H1 (cell line): ENCODE results near the gene COX7A2. TPM values are rescaled to one million over a fixed set of nuclear protein-coding genes. Genes with fewer than 3 reads are reported as not detected.

ENCODE experiments used
- CTCF ChIA-PET: fragments of 300-600 bp; sonication (Branson Sonifier 250); formaldehyde crosslinking; loops from one replicate; lab custom pipeline; 2021; ENCODE audit not compliant: partially characterized antibody; lab: Charles Lee
- POLR2A ChIA-PET: fragments of 300-600 bp; sonication (Branson Sonifier 250); formaldehyde crosslinking; loops from one replicate; lab custom pipeline; 2021; ENCODE audit warnings: inconsistent platforms; ENCODE audit not compliant: partially characterized antibody; lab: Charles Lee
- DNase-seq, 2 experiments: peaks; one replicate each; pipeline versions ENCODE4 v3.0.0 to v3.0.0-alpha.2; 2010 to 2022; ENCODE audit warnings: low spot score in 2 of 2, low read depth in 1 of 2, mixed read lengths in 1 of 2
- FAIRE-seq: peaks from 2 replicates; lab custom pipeline; 2011; peaks lifted over from hg19 to GRCh38; lab: Jason Lieb, UNC
- H2AFZ ChIP-seq: 2 replicates; pipeline ENCODE4 v1.8.1; 2012; ENCODE audit warnings: low read length, inconsistent platforms
- H2AK5ac ChIP-seq: 2 replicates; pipeline ENCODE4 v1.6.1; 2013; ENCODE audit warnings: low read depth, low read length
- H2BK120ac ChIP-seq: replicated peaks from 2 replicates; pipeline ENCODE3; 2013; ENCODE audit warnings: low read depth, low read length, inconsistent platforms
- H2BK12ac ChIP-seq: 2 replicates; pipeline ENCODE4 v1.6.1; 2013; ENCODE audit warnings: low read depth, low read length
- H2BK15ac ChIP-seq: 2 replicates; pipeline ENCODE4 v1.6.1; 2013; ENCODE audit warnings: low read length
- H2BK20ac ChIP-seq: 2 replicates; pipeline ENCODE4 v1.6.1; 2013; ENCODE audit warnings: low read length
- H2BK5ac ChIP-seq: 2 replicates; pipeline ENCODE4 v1.6.1; 2013; ENCODE audit warnings: low read depth, low read length
- H3K14ac ChIP-seq: 2 replicates; pipeline ENCODE4 v1.6.1; 2013; ENCODE audit warnings: inconsistent platforms; ENCODE audit not compliant: insufficient read length
- H3K18ac ChIP-seq: 2 replicates; pipeline ENCODE4 v1.6.1; 2013; ENCODE audit warnings: low read length; ENCODE audit errors: extremely low read depth
- H3K23ac ChIP-seq: 2 replicates; pipeline ENCODE4 v1.6.1; 2013; ENCODE audit warnings: inconsistent platforms; ENCODE audit not compliant: insufficient read length
- H3K23me2 ChIP-seq: 2 replicates; pipeline ENCODE4 v1.6.1; 2013; ENCODE audit warnings: low read depth, low read length
- H3K27ac ChIP-seq: 2 replicates; pipeline ENCODE4 v1.6.1; 2011; ENCODE audit warnings: low read depth, low read length, inconsistent platforms
- H3K27me3 ChIP-seq, 4 experiments: replicated peaks in 1 of 4; 1 replicate in 1 of 4; 2 replicates in 3 of 4; pipeline versions ENCODE4 v1.6.1 to v1.8.1; 2011 to 2013; ENCODE audit warnings: low read length in 3 of 4, mild to moderate bottlenecking in 3 of 4, inconsistent platforms in 2 of 4, mixed read lengths in 2 of 4, moderate library complexity in 1 of 4; ENCODE audit not compliant: control insufficient read depth in 3 of 4, insufficient read depth in 3 of 4; ENCODE audit errors: extremely low read depth in 1 of 4
- H3K36me3 ChIP-seq, 4 experiments: 2 replicates each; pipeline versions ENCODE4 v1.6.1 to v1.8.1; 2011 to 2013; ENCODE audit warnings: mild to moderate bottlenecking in 4 of 4, low read length in 3 of 4, moderate library complexity in 2 of 4, control low read depth in 1 of 4, inconsistent platforms in 1 of 4; ENCODE audit not compliant: insufficient read depth in 4 of 4, control insufficient read depth in 2 of 4
- H3K4ac ChIP-seq: replicated peaks from 2 replicates; pipeline ENCODE3; 2013; ENCODE audit warnings: low read length, low read depth, mixed read lengths, inconsistent platforms; ENCODE audit not compliant: insufficient read length
- H3K4me1 ChIP-seq, 4 experiments: replicated peaks in 1 of 4; 1 replicate in 1 of 4; 2 replicates in 3 of 4; pipeline versions ENCODE4 v1.6.1 to v1.8.1; 2011 to 2013; ENCODE audit warnings: low read length in 3 of 4, inconsistent platforms in 2 of 4, mixed read lengths in 1 of 4; ENCODE audit not compliant: insufficient read depth in 4 of 4, control insufficient read depth in 3 of 4
- H3K4me2 ChIP-seq, 2 experiments: 2 replicates each; pipeline versions ENCODE4 v1.6.1 to v1.8.1; 2011 to 2013; ENCODE audit warnings: low read depth in 2 of 2, low read length in 2 of 2, control low read depth in 1 of 2, inconsistent platforms in 1 of 2, mild to moderate bottlenecking in 1 of 2; ENCODE audit not compliant: insufficient read depth in 1 of 2
- H3K4me3 ChIP-seq, 4 experiments: fragments of 200-600, 300-600 bp in 1 of 4; sonication (generic), shearing (Covaris generic), sonication (Bioruptor Twin) in 1 of 4; 2 replicates each; pipeline versions ENCODE4 v1.5.1 to v1.8.1; 2011 to 2016; ENCODE audit warnings: low read length in 4 of 4, low read depth in 3 of 4, control low read depth in 2 of 4, inconsistent platforms in 2 of 4, mild to moderate bottlenecking in 2 of 4, mixed read lengths in 1 of 4, moderate library complexity in 1 of 4; ENCODE audit not compliant: insufficient read depth in 2 of 4; ENCODE audit errors: extremely low read depth in 1 of 4
- H3K56ac ChIP-seq: replicated peaks from 2 replicates; pipeline ENCODE3; 2013; ENCODE audit warnings: low read depth, mild to moderate bottlenecking, mixed read lengths, low read length, inconsistent platforms; ENCODE audit not compliant: insufficient read length
- H3K79me1 ChIP-seq: 2 replicates; pipeline ENCODE4 v1.6.1; 2013; ENCODE audit warnings: low read depth, low read length, control low read depth
- H3K79me2 ChIP-seq, 2 experiments: 2 replicates each; pipeline versions ENCODE4 v1.6.1 to v1.8.1; 2012 to 2013; ENCODE audit warnings: low read length in 2 of 2, mild to moderate bottlenecking in 2 of 2, inconsistent platforms in 1 of 2; ENCODE audit not compliant: insufficient read depth in 2 of 2, control insufficient read depth in 1 of 2
- H3K9ac ChIP-seq, 4 experiments: replicated peaks in 1 of 4; 1 replicate in 1 of 4; 2 replicates in 3 of 4; pipeline versions ENCODE4 v1.6.1 to v1.8.1; 2011 to 2013; ENCODE audit warnings: low read depth in 3 of 4, low read length in 3 of 4, control low read depth in 2 of 4, mild to moderate bottlenecking in 2 of 4, moderate library complexity in 2 of 4, inconsistent platforms in 1 of 4; ENCODE audit errors: extremely low read depth in 1 of 4
- H3K9me3 ChIP-seq, 2 experiments: 2 replicates each; pipeline versions ENCODE4 v1.6.1 to v1.8.1; 2012 to 2013; ENCODE audit warnings: mild to moderate bottlenecking in 2 of 2, moderate library complexity in 2 of 2, control low read depth in 1 of 2, inconsistent platforms in 1 of 2, low read depth in 1 of 2, low read length in 1 of 2, mixed read lengths in 1 of 2; ENCODE audit not compliant: insufficient read depth in 2 of 2
- H4K20me1 ChIP-seq, 2 experiments: replicated peaks in 1 of 2; 2 replicates each; pipeline versions ENCODE3 to v1.8.1; 2011 to 2013; ENCODE audit warnings: inconsistent platforms in 2 of 2, low read length in 2 of 2, mild to moderate bottlenecking in 1 of 2; ENCODE audit not compliant: insufficient read depth in 2 of 2, control insufficient read depth in 1 of 2
- H4K5ac ChIP-seq: 2 replicates; pipeline ENCODE4 v1.6.1; 2013; ENCODE audit warnings: low read length, low read depth, mixed read lengths, inconsistent platforms; ENCODE audit not compliant: insufficient read length
- H4K8ac ChIP-seq: 2 replicates; pipeline ENCODE4 v1.8.0; 2013; ENCODE audit warnings: mild to moderate bottlenecking, moderate library complexity, low read length, inconsistent platforms; ENCODE audit not compliant: insufficient read depth; ENCODE audit errors: extremely low read depth
- H4K91ac ChIP-seq: replicated peaks from 2 replicates; pipeline ENCODE3; 2013; ENCODE audit warnings: low read length, mixed read lengths, inconsistent platforms; ENCODE audit not compliant: insufficient read length
- ATF3 ChIP-seq: IDR thresholded peaks from 2 replicates; pipeline ENCODE4 v1.6.1; 2011; ENCODE audit warnings: low read depth, mild to moderate bottlenecking, low read length; ENCODE audit not compliant: insufficient read depth
- BRCA1 ChIP-seq: IDR thresholded peaks from 2 replicates; pipeline ENCODE4 v1.6.1; 2012; ENCODE audit warnings: low read depth, low read length, improper control_type of control experiment
- CTCF ChIP-seq, 3 experiments: IDR thresholded peaks; 1 replicate in 2 of 3; 2 replicates in 1 of 3; pipeline versions ENCODE4 v1.5.1 to v1.6.1; 2011; ENCODE audit warnings: low read length in 3 of 3, mild to moderate bottlenecking in 3 of 3, inconsistent platforms in 2 of 3, low read depth in 1 of 3, moderate library complexity in 1 of 3; ENCODE audit not compliant: insufficient read depth in 1 of 3; ENCODE audit errors: control extremely low read depth in 1 of 3
- GTF2F1 ChIP-seq: IDR thresholded peaks from 2 replicates; pipeline ENCODE4 v1.6.1; 2012; ENCODE audit warnings: low read depth, low read length, improper control_type of control experiment, borderline replicate concordance
- JUND ChIP-seq: IDR thresholded peaks from 2 replicates; pipeline ENCODE4 v1.6.1; 2011; ENCODE audit warnings: mild to moderate bottlenecking, improper control_type of control experiment, low read length
- KDM1A ChIP-seq: fragments of 200-600, 300-600 bp; sonication (generic); IDR thresholded peaks from 2 replicates; pipeline ENCODE4 v1.7.1; 2016; ENCODE audit warnings: mild to moderate bottlenecking, low read length, borderline replicate concordance
- POLR2A ChIP-seq, 2 experiments: IDR thresholded peaks; 1 replicate in 1 of 2; 2 replicates in 1 of 2; pipeline ENCODE4 v1.6.1; 2011; ENCODE audit warnings: low read depth in 2 of 2, low read length in 2 of 2, mild to moderate bottlenecking in 2 of 2; ENCODE audit errors: control extremely low read depth in 1 of 2
- RFX5 ChIP-seq: IDR thresholded peaks from 2 replicates; pipeline ENCODE4 v1.6.1; 2011; ENCODE audit warnings: low read depth, low read length, improper control_type of control experiment, borderline replicate concordance
- TBP ChIP-seq: IDR thresholded peaks from 2 replicates; pipeline ENCODE4 v1.6.1; 2011; ENCODE audit warnings: low read depth, low read length, improper control_type of control experiment
- ZNF274 ChIP-seq: IDR thresholded peaks from 2 replicates; pipeline ENCODE4 v1.7.0; 2012; ENCODE audit warnings: low read length, borderline replicate concordance; ENCODE audit errors: extremely low read depth
- WGBS, 2 experiments: shearing (Covaris generic) in 1 of 2; methylation state at CpG; one replicate each; pipeline versions ENCODE4 v1.1.6 to v1.1.7; 2013 to 2015; ENCODE audit warnings: low lambda C conversion rate in 2 of 2, mixed read lengths in 2 of 2, inconsistent platforms in 1 of 2, low coverage in 1 of 2, missing lambda C conversion rate in 1 of 2; ENCODE audit not compliant: insufficient replicate concordance in 2 of 2, insufficient coverage in 1 of 2, insufficient read length in 1 of 2; ENCODE audit errors: extremely low coverage in 1 of 2, missing lambda C conversion rate in 1 of 2; 5-methylcytosine and 5-hydroxymethylcytosine counted together
- polyA plus RNA-seq, 7 experiments: library from polyadenylated mRNA; depleted of rRNA in 3 of 7; stranded (reverse) in 5 of 7; unstranded in 2 of 7; fragments of >200 nt in 5 of 7; fragments of 200-250 nt in 2 of 7; gene quantifications; 1 replicate in 5 of 7; 2 replicates in 1 of 7; 4 replicates in 1 of 7; pipeline versions ENCODE4 v1.2.1 to v1.2.3, GENCODE V29; 2011 to 2013; ENCODE audit warnings: missing spikeins in 2 of 7, mixed read lengths in 2 of 7
- total RNA-seq: library from RNA; stranded (reverse); fragmentation: NEBNext Ultra II Directional; extraction: Animal tissue kit (Norgen Biotek cat#: 25700); gene quantifications from 2 replicates; pipeline ENCODE4 v1.2.1, GENCODE V29; 2021

Gene COX7A2
- total and polyA plus RNA-seq, 2 of the 8 experiments (the other 6 are each of a cell fraction or from before 2014, with no cell fraction given) = 262 to 468 TPM

GRCh38 chr6:75268988-75269354 is 25.4 kb upstream of the COX7A2 start:
- Histone ChIP-seq H3K9ac (no peak overlapping the region), H2BK15ac (no peak overlapping the region), H2BK12ac (peak overlapping the region; percentile 65), H4K5ac (no peak overlapping the region), H3K9me3 (peaks cover 4 to 7% of the 10 kb centered on the region in 2 experiments), H3K79me1 (no peaks in the 10 kb centered on the region), H3K27me3 (no peaks in the 10 kb centered on the region), H3K18ac (0 out of 2 replicates have a peak overlapping the region, but pooled peaks have one; percentile 73), H2BK120ac (peak overlapping the region; percentile 97), H3K4me1 (peaks cover 2 to 9% (median 7%) of the 10 kb centered on the region in 4 experiments; a peak in 5 of 7 replicates), H3K36me3 (peaks cover 0 to 23% (median 11%) of the 10 kb centered on the region in 4 experiments; a peak in 5 of 8 replicates), H2AFZ (no peak overlapping the region), H3K4me3 (no peak overlapping the region), H3K14ac (no peak overlapping the region), H3K27ac (peak overlapping the region; percentile 80; the same call in 1 of the 2 replicates), H4K20me1 (no peaks in the 10 kb centered on the region), H3K23ac (no peak overlapping the region), H3K4me2 (peak overlapping the region in 1 of 2 experiments; percentile 57; a peak in 2 of 4 replicates), H3K4ac (peak overlapping the region; percentile 92), H3K56ac (no peak overlapping the region), H4K8ac (no peak overlapping the region), H2BK20ac (peak overlapping the region; percentile 98), H4K91ac (peak overlapping the region; percentile 88), H3K23me2 (no peaks in the 10 kb centered on the region), H2AK5ac (peak overlapping the region; percentile 92; the same call in 1 of the 2 replicates), H3K79me2 (peaks cover 0 to 82% of the 10 kb centered on the region in 2 experiments; a peak in 3 of 4 replicates), H2BK5ac (peak overlapping the region; percentile 54)
- CTCF ChIA-PET = interaction anchor here (0.7 to 6.8 kb wide), 7 partner anchors 10 to 259 kb away, joined by 4 to 66 read pairs (median 8); no protein-coding TSS in a partner anchor
- FAIRE-seq = no peak
- WGBS, 2 experiments = 91% methylated on average over 4 of the region's 4 CpGs; no CpG with 5 or more reads in 1 of the 2 experiments
- POLR2A ChIA-PET = interaction anchor here (1.0 to 1.7 kb wide), 6 partner anchors 9 to 58 kb away, joined by 3 to 10 read pairs (median 4); partner anchors contain the start of genes COX7A2 and TMEM30A
- no peak for DNase-seq
- TF ChIP-seq ATF3 = no peak
- no peak for TF ChIP-seq CTCF (IDR thresholded peaks at IDR 0.05; ENCODE audit: control extremely low read depth in 1 of 3, insufficient read depth in 1 of 3, low read depth in 1 of 3, low read length in 3 of 3)
- TF ChIP-seq ZNF274 = no peak
- no peak for TF ChIP-seq BRCA1
- no peak for TF ChIP-seq RFX5
- no peak for TF ChIP-seq JUND
- no peak for TF ChIP-seq TBP
- no peak for TF ChIP-seq GTF2F1
- TF ChIP-seq KDM1A = no peak
- no peak for TF ChIP-seq POLR2A (IDR thresholded peaks at IDR 0.05; ENCODE audit: control extremely low read depth in 1 of 2, low read depth in 2 of 2, low read length in 2 of 2)
